SW 1271 (cell line): ENCODE measurements around the gene SLC6A13.

Experiments
- DNase-seq, 2 experiments: peaks; one replicate each; lab custom pipeline; 2025; lab: John Stamatoyannopoulos, UW

The SLC6A13 gene

DNA sequence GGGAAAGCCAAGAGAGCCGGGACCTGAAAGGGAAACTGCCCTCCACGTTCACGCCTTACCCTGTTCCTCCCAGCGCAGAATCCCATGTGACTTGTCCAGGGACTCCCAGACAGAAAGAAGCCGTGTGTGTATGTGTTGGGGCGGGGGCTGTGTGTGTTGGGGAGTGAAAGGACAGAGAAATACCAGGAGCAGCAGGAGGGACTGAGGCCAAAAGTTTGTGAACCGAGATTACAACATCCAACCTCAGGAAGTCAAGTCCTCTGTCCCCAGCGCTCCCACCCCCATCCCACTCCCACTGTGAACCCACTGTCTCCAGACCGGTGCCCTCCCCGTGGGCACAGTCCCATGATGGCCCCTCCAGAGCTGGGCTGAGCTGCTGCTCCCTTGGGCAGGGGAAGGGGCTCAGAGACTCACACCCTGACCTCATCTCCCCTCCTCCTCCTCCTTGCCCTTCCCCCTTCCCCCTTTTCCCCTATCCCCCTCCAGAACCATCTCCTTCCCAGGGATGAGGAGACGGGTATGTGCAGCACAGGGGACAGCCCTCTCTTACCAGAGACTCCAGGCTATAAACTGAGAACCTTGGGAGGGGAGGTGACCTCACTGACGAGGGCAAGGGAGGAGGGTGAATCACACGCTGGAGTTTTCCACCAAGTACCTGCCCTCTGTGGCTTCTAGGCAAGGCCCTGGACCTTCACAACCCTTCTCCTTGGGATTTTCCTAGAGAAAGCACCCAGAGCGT, 48.5 kb downstream of the SLC6A13 start, which contains the start of gene SLC6A12:
Gene SLC6A12, minus strand, starts transcription at position 155 of the 739 bp plus-strand sequence. CDS start 4,171 bp downstream, outside the sequence.
- DNase-seq = no peak

- DNase-seq = no peak
These were observed 49.1 kb downstream of the SLC6A13 start for GRCh38 chr12:213527-213932.

DNA sequence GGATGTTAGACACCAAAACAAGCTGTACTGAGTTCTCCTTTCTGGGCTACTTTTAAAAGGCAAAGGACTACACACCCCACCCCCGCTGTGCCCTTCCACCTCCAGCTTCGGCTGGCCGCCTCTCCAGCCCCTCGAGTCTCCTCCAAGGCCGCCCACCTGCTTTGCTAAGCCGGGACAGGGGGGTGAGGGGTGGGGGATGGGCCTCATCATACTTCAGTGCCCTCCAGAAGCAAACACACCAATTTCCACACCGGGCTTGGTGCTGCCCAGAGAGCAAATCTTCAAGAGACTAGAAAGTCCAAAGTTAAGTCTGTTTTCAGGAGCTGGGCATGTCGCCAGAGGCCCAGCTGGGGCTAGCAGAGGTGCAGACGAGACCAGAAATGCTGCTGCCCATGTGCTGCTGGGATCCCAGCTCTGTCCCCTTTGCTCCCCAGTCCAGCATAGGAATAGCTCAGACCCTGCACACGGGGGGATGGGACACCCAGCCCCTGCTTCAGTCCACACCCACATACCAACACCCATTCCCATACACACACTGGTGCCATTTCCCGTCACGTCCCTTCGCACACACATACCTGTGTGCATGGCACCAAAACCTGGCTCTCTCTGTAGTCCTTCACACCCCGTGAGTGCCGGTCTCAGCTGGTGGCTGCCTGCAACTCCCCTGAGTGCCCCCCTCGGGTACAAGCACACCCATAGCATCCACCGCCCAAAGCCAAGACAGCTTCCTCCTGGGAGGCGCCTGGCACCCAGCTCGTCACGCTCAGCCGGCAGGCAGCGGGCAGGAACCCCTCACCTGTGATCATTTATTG, 49.7 kb downstream of the SLC6A13 start:
- DNase-seq = no peak

- DNase-seq = no peak
These were observed 50.3 kb downstream of the SLC6A13 start for GRCh38 chr12:212415-212714.

DNA sequence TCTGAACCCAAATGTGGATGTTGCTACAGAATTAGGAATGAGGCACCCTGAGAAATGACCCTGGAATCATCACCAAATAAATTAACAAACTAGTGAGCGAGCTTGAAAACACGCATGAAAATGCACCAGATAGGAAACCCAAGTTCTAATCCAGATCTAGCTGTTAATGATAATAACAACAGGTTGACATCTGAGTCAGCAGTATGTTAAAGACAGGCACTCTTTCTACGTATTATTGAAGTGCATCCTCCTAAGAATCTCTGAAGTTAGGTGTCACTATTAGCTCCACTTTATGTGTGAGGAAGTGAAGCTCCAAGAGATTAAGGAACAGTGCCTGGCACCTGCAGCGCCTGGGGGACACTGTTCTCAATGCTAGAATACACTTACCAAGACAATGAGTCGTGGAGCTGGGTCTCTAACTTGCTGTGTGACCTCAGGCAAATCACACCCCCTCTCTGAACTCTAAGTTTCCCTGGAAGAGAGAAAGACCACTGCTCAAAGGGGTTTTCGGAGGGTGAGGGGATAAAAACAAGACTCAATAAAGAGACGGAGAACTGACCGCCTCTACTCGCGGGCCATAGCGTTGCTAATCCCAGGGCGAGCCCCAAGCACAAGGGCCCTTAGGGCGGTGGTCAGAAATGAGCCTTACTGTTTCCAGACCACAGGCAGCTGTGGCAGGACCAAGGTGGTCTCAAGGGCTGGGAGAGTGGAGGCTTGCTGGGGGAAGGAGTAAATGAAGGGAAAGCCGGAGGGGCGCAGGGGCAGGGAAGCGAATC, 50.8 kb downstream of the SLC6A13 start:
- DNase-seq = no peak

- DNase-seq = no peak
These were observed 51.5 kb downstream of the SLC6A13 start for GRCh38 chr12:211142-211465.

DNA sequence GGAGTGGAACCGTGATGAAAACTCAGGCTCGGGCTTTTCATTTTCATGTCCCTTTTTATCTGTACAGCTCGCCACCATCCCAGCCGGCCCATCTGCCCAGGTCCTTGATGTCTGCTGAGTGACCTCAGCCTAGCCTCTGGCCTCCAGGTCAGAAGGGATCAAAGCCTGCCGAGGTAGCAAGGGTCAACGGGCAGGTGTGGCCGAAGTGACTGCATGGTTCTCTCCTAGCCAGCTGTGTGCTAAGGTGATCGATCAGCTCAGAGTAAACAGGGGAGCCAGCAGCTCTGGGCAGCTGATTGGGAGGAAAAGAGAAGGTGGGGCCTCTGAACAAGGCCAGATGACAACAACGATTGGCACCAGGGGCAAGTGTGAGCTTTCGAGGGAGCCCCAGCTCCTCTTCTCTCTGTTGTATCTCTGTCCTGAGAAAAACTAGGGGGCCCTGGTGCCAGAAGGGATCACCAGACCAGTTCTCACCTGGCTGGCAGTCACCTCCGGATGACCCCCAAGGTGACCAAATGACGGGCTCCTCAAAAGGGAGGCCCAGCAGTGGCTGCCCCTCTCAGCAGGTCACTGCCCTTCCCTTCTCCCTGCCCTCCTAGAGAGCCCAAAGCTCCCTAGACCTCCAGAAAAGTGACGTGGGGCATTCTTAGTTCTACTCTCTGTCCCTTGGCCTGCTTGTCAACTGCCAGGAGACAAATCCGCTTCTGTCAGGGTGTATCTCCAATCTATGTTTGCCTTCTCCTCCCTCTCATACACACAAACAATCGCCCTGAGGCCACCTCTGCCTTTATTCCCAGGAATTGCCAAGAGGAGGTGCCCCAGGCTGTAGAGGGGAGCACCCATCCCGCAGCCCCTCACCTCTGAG, 52.1 kb downstream of the SLC6A13 start:
- no peak for DNase-seq

GRCh38 chr12:209851-210250, 52.8 kb downstream of the SLC6A13 start:
- DNase-seq = no peak

DNA sequence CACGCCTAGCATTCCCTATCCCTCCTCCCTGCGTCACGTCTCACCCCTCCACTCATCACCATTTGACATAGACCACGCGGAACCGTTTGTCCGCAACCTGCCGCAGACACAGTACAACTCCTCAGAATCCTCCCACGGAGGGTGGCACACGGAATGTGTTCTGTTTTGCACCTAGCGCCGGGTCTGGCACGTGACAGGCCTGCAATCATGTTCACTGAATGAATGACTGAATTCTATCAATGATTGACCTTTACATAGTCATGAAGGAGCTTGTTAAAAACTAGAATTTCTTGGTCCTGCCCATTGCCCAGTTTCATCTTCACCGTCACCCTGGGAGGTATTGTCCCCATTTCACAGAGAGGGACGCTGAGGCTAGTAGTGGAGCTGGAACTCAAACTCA, 53.4 kb downstream of the SLC6A13 start:
- no peak for DNase-seq

DNA sequence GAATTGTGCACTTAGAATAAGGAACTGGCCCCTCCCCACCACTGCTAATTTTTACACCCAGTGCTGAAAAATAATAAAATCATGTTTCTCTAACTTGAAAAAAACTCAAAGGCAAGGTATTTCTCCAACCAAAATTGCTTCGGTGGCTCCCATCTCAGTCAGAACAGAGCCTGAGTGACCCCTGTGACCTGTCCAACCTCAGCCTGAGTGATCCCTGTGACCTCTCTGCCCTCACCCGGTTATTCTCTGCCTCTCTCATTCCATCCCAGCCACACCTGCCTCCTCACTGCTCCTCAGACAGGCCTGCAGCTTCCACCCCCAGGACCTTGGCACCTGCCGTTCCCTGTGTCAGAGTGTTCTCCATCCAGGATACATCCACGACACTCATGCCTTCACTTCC, 53.8 kb downstream of the SLC6A13 start:
- no peak for DNase-seq

DNA sequence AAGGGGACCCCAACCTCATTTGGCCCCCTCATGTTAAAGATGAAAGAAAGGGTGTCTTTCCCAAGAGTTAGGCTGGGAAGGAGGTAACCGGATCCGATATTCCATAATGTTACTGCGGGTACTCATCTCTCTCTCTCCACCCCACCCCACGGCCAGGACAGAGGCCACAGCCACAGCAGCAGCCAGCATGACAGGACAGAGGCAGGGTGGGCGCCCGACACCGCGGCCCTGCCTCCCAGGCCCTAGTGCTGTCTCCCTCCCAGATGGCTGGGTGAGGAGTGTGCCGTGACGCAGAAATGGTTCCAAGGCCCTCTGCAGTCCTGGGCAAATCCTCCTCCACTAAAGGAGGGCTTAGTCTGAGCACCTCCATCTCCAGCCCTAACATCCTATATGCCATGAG, 54.8 kb downstream of the SLC6A13 start:
- no peak for DNase-seq

- no peak for DNase-seq
These were observed 55.7 kb downstream of the SLC6A13 start for GRCh38 chr12:206746-207440.

- no peak for DNase-seq
These were observed 57.6 kb downstream of the SLC6A13 start for GRCh38 chr12:205026-205425.

DNA sequence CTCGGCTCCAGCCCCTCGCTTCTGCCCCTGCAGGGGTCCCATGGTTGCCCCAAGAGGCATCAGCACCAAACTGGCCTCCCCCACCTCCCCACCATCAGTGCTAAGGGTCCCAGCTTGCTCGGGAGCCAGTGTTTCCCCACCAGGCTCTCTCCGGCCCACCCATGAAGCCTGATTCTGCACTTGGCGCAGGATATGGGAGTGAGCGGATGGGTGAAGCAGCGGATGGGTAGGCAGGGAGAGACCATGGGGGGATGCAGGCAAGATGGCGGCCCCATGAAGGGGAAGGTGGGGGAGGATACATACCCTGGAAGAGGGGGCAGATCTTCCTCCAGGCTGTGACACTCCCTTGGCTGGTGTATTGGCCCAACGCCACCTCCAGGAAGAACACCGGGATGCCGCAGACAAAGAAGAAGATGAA, 58.4 kb downstream of the SLC6A13 start:
- no peak for DNase-seq

GRCh38 chr12:203462-204260, 59.0 kb downstream of the SLC6A13 start:
- no peak for DNase-seq

DNA sequence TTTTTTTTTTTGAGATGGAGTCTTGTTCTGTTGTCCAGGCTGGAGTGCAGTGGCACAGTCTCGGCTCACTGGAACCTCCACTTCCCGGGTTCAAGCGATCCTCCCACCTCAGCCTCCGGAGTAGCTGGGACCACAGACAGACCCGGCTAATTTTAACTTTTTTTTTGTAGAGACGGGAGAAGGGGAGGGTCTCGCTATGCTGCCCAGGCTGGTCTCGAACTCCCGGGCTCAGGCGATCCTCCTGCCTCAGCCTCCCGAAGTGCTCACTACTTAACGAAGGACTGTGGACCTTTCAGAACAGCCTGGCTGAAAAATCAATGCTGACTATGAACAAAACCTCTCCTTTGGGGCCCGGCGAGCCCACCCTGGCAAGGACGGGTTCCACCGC, 59.6 kb downstream of the SLC6A13 start:
- no peak for DNase-seq

GRCh38 chr12:202081-202731, 60.4 kb downstream of the SLC6A13 start:
- no peak for DNase-seq

DNA sequence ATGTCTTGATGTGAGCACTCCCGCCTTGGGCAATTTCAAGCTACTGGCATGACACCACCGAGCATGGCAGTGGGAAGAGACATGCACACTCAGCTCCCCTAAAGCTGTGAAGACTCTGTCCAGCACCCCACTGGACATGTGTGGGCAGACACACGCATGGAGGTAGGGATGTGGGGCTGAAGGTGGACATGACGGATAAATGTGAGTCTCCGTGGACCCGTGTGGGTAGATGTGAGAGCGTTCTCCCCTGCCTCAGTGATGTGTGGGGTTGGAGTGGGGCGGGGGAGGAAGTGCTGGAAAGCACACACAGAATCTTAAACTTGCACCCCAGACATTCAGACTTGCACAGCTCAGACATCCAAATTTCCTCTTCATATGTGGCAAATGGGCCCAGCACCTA, 61.3 kb downstream of the SLC6A13 start:
- no peak for DNase-seq

GRCh38 chr12:198705-199104, 63.9 kb downstream of the SLC6A13 start:
- DNase-seq = no peak
